ENCODE measurements around the gene VWA5A. TPM values are rescaled to one million over a fixed set of nuclear protein-coding genes. Genes with fewer than 3 reads are reported as not detected.

The VWA5A gene
- total and polyA plus RNA-seq, 9 of the 15 experiments (the other 6 are each of a cell fraction or from before 2014, with no cell fraction given) = 4.6 to 19.7 (median 6.9) TPM

DNA sequence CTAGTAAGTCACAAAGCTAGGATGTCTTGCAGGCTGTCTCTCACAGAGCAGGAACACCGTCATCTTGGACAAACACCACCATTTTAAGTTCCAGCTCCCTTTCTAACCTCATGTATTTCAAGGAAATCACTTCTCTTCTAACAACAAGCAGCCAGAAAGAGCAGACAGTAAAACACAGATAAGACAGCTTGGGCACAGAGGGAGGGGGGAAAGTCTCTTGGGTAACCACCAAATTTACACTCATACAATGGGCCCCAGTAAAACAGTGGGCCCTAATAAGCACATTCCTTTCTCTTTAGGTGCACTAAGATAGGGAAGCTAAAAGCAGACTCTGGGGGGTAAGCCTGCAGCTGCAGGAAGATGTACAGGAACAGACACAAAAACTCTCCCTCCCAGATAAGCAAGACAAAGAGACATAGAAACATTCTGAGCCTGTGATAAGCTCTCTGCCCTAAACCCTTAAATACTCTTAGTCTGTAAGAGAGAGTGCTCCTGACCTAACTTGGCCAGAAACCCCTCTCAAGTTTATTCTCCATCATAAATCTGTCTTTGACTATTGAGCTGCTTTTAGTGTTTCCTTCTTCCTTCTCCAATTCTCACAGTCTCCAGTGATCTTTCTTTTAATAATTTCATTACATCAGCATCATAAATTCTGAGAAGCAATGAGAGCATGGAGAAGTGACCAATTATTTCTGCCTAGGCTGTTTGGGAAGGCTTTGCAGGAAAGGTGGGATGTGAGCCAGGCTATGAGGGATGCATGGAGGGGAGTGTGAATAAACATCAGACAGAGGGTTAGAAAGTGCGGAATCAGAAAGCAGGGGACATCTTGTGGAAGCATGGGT lies 75.3 kb downstream of the VWA5A start (continued):
- peak; percentile 86 for TF ChIP-seq CBFA2T2 (conservative IDR thresholded peaks at IDR 0.05)
- no peak for TF ChIP-seq WHSC1 (IDR thresholded peaks at IDR 0.05; ENCODE audit: low read length)
- TF ChIP-seq RFX7 (CRISPR knock-in tag; IDR thresholded peaks at IDR 0.05) = no peak
- TF ChIP-seq PHF21A (IDR thresholded peaks at IDR 0.05; ENCODE audit: borderline replicate concordance, low read depth) = 0 out of 2 replicates have a peak, but pooled peaks have one; percentile 32
- peak; percentile 90 for TF ChIP-seq CBFA2T3 (IDR thresholded peaks at IDR 0.05)
- TF ChIP-seq, protein P1, sequence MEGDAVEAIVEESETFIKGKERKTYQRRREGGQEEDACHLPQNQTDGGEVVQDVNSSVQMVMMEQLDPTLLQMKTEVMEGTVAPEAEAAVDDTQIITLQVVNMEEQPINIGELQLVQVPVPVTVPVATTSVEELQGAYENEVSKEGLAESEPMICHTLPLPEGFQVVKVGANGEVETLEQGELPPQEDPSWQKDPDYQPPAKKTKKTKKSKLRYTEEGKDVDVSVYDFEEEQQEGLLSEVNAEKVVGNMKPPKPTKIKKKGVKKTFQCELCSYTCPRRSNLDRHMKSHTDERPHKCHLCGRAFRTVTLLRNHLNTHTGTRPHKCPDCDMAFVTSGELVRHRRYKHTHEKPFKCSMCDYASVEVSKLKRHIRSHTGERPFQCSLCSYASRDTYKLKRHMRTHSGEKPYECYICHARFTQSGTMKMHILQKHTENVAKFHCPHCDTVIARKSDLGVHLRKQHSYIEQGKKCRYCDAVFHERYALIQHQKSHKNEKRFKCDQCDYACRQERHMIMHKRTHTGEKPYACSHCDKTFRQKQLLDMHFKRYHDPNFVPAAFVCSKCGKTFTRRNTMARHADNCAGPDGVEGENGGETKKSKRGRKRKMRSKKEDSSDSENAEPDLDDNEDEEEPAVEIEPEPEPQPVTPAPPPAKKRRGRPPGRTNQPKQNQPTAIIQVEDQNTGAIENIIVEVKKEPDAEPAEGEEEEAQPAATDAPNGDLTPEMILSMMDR (IDR thresholded peaks at IDR 0.05 in 2 of 3, conservative IDR thresholded peaks at IDR 0.05 in 1 of 3; ENCODE audit: insufficient read depth in 2 of 3, low read depth in 1 of 3, low read length in 3 of 3) = no peak
- no peak for TF ChIP-seq ZNF586 (CRISPR knock-in tag; conservative IDR thresholded peaks at IDR 0.05)
- TF ChIP-seq, protein P2, sequence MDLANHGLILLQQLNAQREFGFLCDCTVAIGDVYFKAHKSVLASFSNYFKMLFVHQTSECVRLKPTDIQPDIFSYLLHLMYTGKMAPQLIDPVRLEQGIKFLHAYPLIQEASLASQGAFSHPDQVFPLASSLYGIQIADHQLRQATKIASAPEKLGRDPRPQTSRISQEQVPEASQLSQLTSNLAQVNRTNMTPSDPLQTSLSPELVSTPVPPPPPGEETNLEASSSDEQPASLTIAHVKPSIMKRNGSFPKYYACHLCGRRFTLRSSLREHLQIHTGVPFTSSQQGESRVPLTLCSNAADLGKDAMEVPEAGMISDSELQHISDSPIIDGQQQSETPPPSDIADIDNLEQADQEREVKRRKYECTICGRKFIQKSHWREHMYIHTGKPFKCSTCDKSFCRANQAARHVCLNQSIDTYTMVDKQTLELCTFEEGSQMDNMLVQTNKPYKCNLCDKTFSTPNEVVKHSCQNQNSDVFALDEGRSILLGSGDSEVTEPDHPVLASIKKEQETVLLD (IDR thresholded peaks at IDR 0.05) = no peak
- TF ChIP-seq ARID1B (IDR thresholded peaks at IDR 0.05) = peak; percentile 84
- peak; percentile 30 for TF ChIP-seq DACH1 (IDR thresholded peaks at IDR 0.05; ENCODE audit: partially characterized antibody)
- TF ChIP-seq NFIC (IDR thresholded peaks at IDR 0.05) = peak; percentile 68
- peak; percentile 58 for TF ChIP-seq KLF16 (IDR thresholded peaks at IDR 0.05)
- peak in 1 of 2 experiments; percentile 79; a peak in 2 of 4 replicates for TF ChIP-seq TRIM24 (IDR thresholded peaks at IDR 0.05)
- peak; percentile 67; the same call in 1 of the 2 replicates for TF ChIP-seq TAL1 (IDR thresholded peaks at IDR 0.05)
- peak; percentile 82 to 92 for TF ChIP-seq KDM1A (IDR thresholded peaks at IDR 0.05)
- TF ChIP-seq MEIS2 (IDR thresholded peaks at IDR 0.05; ENCODE audit: partially characterized antibody) = peak; percentile 51
- TF ChIP-seq, protein P3, sequence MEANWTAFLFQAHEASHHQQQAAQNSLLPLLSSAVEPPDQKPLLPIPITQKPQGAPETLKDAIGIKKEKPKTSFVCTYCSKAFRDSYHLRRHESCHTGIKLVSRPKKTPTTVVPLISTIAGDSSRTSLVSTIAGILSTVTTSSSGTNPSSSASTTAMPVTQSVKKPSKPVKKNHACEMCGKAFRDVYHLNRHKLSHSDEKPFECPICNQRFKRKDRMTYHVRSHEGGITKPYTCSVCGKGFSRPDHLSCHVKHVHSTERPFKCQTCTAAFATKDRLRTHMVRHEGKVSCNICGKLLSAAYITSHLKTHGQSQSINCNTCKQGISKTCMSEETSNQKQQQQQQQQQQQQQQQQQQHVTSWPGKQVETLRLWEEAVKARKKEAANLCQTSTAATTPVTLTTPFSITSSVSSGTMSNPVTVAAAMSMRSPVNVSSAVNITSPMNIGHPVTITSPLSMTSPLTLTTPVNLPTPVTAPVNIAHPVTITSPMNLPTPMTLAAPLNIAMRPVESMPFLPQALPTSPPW (CRISPR knock-in tag; IDR thresholded peaks at IDR 0.05) = peak; percentile 92
- TF ChIP-seq, protein P4, sequence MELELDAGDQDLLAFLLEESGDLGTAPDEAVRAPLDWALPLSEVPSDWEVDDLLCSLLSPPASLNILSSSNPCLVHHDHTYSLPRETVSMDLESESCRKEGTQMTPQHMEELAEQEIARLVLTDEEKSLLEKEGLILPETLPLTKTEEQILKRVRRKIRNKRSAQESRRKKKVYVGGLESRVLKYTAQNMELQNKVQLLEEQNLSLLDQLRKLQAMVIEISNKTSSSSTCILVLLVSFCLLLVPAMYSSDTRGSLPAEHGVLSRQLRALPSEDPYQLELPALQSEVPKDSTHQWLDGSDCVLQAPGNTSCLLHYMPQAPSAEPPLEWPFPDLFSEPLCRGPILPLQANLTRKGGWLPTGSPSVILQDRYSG (tag; conservative IDR thresholded peaks at IDR 0.05; ENCODE audit: low read depth) = no peak
- TF ChIP-seq, protein P5, sequence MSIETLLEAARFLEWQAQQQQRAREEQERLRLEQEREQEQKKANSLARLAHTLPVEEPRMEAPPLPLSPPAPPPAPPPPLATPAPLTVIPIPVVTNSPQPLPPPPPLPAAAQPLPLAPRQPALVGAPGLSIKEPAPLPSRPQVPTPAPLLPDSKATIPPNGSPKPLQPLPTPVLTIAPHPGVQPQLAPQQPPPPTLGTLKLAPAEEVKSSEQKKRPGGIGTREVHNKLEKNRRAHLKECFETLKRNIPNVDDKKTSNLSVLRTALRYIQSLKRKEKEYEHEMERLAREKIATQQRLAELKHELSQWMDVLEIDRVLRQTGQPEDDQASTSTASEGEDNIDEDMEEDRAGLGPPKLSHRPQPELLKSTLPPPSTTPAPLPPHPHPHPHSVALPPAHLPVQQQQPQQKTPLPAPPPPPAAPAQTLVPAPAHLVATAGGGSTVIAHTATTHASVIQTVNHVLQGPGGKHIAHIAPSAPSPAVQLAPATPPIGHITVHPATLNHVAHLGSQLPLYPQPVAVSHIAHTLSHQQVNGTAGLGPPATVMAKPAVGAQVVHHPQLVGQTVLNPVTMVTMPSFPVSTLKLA (conservative IDR thresholded peaks at IDR 0.05) = 0 out of 4 replicates have a peak, but pooled peaks have one; percentile 11 to 24
- TF ChIP-seq HDAC1 (IDR thresholded peaks at IDR 0.05) = peak in 1 of 2 experiments; percentile 79; a peak in 2 of 4 replicates
- peak; percentile 30; the same call in 1 of the 2 replicates for TF ChIP-seq ATF7 (IDR thresholded peaks at IDR 0.05)
- TF ChIP-seq NFE2 (IDR thresholded peaks at IDR 0.05; ENCODE audit: low read depth) = no peak
- peak; percentile 92 for TF ChIP-seq SOX6 (IDR thresholded peaks at IDR 0.05)

Measured in K562 (cell line).